M059J (cell line): ENCODE results near the gene SCN5A. TPM values are rescaled to one million over a fixed set of nuclear protein-coding genes. Genes with fewer than 3 reads are reported as not detected.
A peak's percentile ranks its signal among the peaks of the same experiment; 100 is the strongest.

Experiments
- DNase-seq: peaks from one replicate; pipeline ENCODE4 v3.0.0-alpha.2; 2012; ENCODE audit warnings: low read depth
- total RNA-seq: library from RNA; depleted of rRNA; stranded (reverse); fragments of >200 nt; shearing (Covaris generic); gene quantifications from 2 replicates; pipeline ENCODE4 v1.2.3, GENCODE V29; 2014; rRNA removed

SCN5A gene
- total RNA-seq = 1.3 and 1.6 TPM in 2 replicates

DNA sequence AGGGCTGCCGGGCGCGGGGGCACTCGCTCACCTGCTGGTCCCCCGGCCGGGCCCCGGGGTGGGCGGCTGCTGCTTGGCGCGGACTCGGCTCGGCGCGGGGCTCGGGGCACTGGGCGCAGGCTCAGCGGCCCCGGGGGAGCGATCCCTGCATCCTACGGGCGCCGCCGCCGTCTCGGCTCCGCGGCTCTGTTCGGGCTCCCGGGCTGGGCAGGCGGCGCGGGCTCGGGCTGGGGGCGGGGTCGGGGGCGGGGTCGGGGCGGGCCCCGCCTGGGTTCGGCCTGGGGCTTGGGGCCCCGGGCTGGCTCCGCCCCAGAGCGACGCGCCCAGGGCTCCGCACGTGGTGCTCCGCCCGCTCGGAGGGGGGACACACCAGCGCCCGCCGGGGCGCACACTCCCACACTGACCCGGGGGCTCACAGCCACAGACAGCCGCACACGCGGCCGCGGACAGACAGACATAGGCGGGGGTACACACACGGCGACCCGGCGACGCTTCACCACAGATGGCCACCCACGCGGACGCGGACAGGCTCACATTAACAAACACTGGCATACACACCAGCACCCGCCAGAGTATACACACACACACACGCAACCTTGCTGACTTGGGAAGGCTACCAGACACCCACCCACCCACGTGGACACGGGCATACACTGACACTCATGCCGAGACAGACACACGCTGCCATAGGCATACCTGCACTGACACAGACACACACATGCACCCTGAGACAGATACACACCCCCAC lies at the start of gene SCN5A:
SCN5A (minus strand) TSS at position 188 of the 748 bp plus-strand sequence. CDS start 16,380 bp downstream, outside the sequence.
- DNase-seq = peak; percentile 31

DNA sequence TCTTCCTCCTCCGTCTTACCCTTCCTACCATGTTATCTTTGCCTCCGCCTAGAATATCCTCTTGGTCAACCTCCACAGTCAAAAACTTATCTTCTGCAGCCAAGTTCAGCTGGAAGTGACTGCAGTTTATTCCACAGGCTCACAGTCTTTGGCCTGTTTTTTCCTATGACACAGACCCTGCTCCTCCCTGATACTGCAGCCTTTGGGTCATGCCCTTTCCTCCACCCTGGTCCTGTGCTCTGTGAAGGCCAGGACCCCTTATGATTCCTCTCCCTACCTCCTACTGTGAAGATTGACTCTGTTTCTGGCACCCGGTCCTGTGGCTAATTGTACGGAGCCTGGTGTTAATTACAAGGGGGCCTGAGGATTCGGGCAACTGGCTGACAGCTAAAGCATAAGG lies 49.3 kb upstream of the SCN5A start:
- no peak for DNase-seq

DNA sequence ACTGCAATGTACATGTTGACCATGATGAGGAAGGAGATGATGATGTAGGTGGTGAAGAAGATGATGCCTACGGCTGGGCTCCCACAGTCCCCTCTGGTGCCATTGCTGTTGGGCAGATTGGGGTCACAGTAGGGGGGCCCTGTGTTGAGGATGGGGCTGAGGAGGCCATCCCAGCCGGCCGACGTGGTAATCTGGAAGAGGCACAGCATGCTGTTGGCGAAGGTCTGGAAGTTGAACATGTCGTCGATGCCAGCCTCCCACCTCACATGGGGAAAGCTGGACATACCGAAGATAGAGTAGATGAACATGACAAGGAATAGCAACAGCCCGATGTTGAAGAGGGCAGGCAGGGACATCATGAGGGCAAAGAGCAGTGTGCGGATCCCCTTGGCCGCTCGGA lies 48.6 kb upstream of the SCN5A start:
- no peak for DNase-seq

DNA sequence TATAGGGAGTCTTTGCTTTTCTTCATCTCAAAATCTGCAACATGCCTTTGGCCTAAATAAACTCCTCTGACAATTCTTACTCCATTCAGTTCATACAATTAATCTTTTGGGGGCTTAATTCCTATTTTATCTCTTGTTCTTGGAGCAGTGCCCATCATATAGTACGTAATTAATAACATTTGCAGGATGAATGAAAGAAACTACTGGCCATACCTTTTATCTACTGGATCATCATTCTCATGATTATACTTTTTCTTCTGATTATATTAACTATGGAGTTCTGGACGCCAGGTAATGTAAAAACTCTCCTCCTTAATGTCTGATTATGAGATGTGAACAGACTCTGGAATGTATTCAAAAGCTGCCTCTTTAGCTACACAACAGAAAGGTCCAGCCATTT lies 46.5 kb upstream of the SCN5A start:
- DNase-seq = no peak

DNA sequence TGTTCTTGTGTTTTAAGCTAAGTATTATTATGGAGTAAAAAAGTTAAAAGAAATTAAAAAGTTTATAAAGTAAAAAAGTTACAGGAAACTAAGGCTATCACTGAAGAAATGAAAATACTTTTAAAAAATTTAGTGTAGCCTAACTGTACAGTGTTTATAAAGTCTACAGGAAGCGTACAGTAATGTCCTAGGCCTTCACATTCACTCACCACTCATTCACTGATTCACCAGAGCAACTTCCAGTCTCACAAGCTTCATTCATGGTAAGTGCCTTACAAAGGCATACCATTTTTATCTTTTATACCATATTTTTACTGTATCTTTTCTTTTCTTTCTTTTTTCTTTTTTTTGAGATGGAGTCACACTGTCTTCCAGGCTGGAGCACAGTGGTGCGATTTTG lies 40.7 kb upstream of the SCN5A start:
- no peak for DNase-seq

DNA sequence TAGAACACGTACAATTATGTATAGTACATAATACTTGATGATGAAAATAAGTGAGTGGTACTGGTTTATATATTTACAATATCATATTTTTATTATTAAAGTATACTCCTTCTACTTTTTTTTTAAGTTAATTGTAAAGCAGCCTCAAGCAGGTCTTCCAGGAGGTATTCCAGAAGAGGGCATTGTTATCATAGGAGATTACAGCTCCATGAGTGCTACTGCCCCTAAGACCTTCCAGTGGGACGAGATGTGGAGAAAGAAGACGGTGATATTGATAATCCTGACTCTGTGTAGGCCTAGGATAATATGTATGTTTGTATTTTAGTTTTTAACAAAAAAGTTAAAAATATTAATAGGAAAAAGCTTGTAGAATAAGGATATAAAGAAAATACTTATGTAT lies 40.3 kb upstream of the SCN5A start:
- DNase-seq = peak; percentile 7

DNA sequence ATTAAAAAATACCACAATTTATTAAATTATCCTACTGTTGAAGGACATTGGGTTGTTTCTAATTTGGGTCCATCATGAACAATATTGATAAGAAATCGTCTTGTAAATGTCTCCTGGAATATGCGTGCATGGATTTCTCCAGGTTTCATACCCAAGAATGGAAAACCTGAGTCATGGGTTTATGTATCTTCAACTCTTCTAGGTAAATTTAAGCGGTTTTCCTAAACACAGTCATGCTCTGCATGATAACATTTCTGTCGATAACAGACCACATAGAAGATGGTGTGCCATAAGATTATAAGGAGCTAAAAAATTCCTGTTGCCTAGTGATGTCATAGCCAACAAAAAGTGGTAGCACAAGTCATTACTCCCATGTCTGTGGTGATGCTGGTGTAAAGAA lies 39.9 kb upstream of the SCN5A start:
- no peak for DNase-seq

DNA sequence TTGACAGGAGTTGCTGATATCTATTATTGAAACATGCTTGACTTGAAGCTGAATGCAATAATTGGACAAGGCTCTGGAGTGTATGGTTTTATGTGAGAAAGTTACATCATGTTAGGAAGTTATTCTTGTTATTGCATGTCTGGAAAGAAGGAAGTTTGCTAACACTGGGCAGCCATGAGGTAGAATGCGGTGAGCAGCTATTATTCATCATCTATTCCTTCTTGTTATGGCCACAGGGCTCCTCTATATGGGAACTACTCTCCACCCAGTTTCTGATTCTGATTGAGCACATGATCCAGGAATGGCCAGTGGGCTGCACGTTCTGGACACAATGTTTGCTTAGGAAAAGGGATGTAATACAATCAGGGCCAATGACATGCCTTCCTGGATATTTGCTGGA lies 37.8 kb upstream of the SCN5A start:
- no peak for DNase-seq

DNA sequence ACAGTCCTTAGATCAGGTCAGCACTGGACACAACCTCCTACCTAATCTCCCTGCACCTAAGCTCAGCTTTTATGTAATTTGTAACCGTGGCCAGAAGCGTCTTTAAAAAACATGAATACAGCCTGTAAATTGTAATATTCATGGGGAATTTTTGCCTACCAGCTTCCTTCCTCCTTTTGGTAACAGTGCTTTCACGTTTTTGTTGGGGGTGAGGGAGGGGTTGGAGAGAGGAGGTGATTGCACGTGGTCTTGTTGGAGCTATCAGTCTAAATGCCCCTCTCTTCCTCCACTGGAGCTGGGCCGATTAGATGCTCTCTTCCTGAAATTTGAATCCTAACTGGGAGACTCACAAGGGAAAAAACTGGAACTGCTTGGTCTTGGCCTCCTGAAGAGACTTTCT lies 35.1 kb upstream of the SCN5A start:
- no peak for DNase-seq

DNA sequence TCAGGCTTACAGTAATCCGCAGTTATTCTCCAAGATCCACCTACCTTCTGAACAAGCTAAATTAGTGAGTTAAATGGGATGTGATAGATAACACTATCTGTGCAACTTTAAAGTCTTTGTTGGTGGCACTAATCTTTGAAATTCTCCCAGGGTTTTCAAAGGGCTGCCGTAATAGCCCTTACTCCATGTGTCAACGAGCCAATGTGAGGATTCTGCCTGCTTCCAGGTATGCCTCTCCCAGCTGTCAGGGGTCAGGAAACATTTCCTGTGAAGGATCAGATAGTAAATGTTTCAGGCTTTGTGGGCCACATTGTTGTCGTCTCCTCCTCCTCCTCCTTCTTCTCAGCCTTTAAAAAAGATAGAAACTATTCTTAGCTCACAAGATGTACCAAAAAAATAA lies 20.2 kb upstream of the SCN5A start:
- DNase-seq = no peak

DNA sequence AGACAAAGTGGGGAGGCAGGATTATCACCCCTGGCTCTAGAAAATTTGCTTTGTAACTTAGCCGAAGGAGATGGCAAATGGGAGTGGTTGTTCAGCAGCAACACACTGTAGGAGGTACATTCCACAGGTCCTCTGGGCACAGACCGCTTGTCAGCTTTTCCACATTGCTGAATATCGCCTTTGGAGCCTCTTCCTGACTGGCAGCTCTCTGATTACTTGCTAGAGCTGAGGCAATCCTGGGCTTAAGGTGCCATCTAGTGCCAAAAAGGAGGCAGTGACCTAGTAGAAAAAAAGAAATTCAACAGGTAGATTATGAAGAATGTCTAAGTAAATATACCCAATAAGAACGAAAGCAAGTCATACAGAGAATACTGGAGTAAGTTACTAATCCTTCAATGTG lies 13.1 kb upstream of the SCN5A start:
- peak; percentile 57 for DNase-seq

DNA sequence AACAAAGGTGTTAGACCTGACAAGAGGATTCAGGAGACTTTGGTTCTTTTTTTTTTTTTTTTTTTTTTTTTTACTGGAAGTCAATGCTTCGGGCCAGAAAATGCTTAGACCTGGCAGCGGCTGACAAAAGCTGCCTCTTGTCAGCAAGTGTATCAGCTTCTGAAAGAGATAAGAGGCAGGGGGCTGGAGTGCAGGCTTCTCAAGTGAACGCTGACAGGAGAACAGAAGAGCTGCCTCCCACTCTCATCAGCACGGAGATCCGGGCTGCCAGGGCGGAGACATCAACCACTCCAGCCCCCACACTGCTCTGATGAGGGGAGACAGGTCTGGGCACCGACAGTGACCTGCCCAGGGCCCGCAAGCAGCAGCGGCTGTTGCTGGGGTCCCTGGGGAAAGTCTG lies 9.4 kb upstream of the SCN5A start:
- DNase-seq = no peak

DNA sequence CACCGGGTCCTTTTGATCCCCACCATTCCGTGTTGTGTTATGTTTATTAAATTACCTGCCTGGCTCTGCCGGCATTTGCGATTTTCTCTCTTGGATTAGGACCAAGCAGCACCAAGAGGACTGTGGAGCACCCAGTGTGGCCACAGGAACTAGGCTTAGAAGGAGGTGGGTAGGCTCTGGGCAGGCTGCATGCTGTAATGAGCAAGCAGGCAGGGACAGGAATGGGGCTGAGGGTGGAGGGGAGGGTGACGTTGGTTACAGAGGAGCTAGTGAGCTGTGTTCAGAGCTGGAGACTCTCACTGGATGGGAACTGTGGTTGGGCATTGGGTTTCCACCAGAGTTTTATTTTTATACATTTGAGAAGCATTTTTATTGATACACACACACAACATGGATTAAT lies 7.9 kb upstream of the SCN5A start:
- no peak for DNase-seq

DNA sequence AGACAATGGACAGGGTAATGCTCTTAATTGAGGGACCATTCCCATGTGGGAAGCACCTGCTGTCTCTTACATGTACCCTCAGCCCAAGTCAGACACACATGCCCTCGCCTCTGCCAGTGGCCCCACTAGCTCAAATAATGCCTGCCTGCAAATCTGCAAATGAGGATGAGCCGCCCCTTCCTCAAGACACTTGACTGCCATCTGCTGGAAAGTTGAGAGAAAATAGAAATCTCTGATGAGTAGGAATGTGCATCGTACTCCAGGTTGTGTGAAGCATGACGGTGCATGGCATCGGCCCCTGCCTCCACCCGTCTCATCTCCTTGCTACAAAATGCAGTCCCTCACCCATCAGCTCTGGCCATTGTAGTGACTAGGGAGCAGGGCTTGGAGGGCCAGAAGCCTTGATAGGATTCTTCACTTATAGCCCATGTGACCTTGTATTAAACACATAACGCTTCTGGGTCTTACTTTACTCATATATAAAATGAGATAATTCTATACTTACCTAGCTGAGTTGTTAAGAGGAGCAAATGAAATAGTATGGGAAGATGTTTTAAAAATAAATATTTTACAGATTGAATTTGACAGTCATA lies 6.3 kb upstream of the SCN5A start:
- peak; percentile 47 for DNase-seq

DNA sequence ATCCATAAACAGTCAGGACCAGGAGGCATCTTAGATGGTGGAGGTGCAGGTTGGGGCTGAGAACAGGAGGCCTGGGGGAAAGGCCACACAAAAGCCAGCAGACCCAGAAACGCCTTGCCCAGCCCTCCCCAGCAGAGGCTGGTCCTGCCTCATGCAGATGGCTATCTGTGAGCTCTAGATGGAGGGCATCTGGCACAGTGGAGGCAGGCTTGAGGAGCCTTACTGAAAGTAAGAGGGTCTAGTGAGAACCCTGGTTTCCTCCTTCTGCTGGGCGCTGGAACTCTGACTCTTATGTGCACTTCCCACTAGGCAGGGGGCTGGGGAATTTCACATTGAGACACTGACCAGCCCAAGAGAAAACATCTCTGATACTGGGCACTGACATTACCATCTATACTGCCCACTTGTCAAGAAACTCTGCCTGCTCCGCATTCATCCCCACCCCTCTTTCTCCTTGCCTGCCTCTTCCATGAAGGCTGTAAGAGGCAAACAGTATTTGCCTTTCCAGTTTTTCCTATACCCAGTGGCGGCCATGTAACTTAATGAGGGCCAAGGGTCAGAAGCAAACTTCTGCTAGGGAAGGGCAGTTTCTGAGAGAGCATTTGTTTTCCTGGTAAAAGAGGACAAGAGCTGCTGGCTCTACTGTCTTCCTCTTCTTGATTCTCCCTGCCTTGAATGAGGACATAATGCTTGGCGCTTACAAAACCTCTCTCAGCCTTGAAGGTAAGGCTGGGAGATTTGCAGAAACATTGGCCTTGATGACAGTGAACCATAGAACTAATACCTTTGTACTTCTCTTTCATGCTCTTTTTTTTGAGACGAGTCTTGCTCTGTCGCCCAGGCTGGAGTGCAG lies 4.4 kb upstream of the SCN5A start:
- no peak for DNase-seq

DNA sequence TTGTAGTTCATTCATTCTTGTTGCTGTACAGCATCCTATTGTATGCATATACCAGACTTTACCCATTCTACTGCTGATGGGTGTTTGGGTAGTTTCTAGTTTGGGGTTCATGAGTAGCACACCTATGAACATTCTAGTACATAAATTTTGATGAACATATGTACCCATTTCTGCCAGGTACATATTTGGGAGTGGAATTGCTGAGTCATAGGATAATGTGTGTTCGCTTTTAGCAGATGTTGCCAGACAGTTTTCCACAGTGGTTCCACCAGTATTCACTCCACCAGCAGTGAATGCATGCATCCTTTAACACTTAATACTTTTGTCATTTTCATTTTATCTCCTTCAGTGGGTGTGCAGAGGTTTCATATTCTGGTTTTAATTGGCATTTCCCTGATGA lies 3.4 kb upstream of the SCN5A start:
- no peak for DNase-seq

DNA sequence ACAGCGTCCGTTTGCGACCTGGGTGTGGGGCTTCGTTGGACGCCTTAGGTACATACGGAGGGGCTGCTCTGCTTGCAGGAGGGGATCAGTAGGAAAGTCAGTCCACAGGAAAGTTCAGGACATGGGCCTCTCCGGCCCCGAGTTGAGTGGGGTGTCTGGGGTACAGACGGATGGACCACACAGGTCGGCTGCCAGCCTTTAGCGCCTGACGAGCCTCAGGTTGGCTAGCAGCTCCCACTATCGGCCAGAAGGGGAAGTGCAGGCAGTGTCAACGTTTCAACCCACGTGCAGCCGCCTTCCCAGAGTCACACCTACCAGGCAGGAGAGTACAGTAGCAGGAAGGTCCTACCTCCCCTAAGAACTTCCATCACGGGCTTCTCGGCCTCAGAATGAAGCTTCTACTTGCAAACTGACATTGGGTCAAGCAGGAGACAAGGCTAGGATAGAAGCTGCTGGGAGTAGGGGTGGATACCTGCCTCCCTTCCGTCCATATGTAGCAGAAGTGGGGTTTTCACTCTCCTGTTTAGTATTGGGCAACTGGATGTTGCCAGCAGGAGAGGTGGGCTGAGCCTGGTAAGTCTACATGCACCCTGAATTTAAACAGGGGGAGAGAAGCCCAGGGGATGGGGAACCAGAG lies 1.8 kb upstream of the SCN5A start:
- peak; percentile 52 for DNase-seq

DNA sequence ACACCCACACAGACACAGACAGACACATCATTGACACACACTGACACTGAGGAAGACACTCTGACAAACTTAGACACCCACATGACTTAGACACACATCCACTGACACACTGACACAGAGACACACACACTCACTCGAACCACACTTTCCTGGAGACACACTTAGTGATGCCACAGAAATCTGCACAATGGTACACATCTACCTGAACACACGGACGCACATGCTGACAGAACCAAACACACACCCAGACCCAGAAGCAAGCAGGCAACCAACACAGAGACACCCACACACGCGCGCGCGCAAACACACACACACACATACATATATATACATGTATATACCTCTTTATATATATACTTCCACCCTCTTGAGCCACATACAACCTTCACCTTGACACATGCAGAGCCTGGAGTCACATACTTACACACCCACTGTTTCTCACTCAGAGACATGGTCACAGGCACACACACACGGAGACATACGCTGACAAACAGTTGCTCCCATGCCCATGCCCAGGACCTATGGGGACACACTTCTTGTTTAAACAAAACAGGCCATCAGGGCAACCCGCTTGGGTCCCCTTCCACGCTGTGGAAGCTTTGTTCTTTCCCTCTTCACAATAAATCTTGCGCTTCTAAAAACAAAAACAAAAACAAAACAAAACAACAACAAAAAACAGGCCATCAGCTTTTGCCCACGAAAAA lies 913 bp upstream of the SCN5A start:
- DNase-seq = no peak

DNA sequence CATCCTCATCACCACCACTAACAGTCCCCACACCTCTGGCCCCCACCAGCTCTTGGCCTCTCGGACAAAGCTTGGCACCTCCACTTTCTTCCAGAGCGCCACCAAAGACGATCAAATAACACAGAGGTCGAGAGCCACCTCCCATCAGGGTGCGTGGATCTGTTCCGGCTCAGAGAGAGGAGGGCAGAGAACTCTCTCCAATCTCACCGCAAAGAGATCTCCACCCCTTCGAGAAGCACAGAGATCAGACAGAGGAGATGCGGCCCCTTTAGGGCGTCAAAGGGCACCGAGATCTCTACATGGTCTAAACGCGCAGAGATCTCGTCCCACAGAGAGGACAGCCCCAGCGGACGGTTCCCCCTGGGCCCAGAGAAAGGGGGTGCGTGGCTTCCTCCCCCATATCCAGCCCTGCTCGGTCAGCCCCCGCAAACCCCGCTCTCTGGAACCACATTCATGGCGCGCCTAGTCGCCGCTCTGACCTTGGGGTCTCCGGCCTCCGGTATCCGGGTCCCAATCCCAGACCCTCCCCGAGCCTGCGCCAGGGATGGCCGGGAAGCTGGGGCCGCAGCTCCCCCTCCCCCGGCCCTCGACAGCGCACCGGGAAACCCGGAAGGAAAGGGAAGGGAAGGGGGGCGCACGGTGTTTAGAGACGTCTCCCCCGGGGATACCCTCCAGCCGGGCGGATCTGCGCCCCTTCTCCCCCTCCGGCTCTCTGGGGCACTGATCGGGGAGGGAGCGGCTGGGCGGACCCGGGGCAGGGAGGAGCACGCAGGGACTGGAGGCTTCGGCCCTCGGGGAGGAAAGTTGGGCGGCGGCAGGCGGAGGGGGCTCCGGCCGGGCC lies 608 bp downstream of the SCN5A start:
- DNase-seq = no peak

DNA sequence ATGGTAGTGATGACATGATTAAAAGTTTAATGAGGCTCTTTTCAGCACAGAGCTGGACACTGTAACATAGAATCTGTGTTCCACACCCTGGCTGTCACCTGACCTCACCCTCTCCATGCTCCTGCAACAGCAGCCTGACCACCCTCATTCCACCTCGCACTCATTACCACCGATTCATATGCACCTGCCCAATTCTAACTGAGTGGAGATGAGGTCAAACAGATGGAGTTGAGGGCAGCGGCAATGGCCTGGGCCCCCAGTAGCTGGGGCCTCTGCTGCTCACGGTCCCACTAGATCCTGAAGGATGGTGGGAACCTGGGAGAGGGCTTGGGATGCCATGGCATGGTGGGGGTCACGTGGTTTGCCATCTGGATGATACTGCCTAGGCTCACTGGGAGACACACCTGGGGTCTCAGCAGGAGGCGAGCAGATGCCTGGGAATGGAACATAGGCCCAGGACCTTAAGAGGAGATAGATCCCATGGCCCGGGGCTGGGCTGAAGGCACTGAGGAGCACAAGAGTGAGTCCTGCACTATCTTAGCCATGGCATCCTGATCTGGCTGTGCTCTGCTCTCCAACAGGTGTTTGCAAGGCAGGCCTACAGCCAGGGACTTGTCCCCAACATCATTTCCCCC lies 1.3 kb downstream of the SCN5A start:
- DNase-seq = no peak
